Left lung (tissue), 10 donors: ENCODE results near the gene BCL11A. TPM values are rescaled to one million over a fixed set of nuclear protein-coding genes. Genes with fewer than 3 reads are reported as not detected.

Experiments used
- ATAC-seq: fragments of 200-7000 bp; cut with Tn5 transposase; one replicate; pipeline ENCODE4 v1.9.1; 2020; ENCODE audit warnings: moderate library complexity
- DNase-seq, 4 donors: peaks; one replicate each; pipeline ENCODE4 v3.0.0-alpha.2; 2013 to 2020
- H3K27ac ChIP-seq, 2 donors: fragments of 200-600 bp; sonication (generic) in 1 of 2; one replicate each; pipeline versions ENCODE4 v1.5.0 to v1.8.0; 2020 to 2021
- H3K27me3 ChIP-seq, 2 donors: fragments of 200-600 bp; sonication (generic) in 1 of 2; one replicate each; pipeline versions ENCODE4 v1.5.0 to v1.8.0; 2020 to 2021
- H3K36me3 ChIP-seq, 2 donors: fragments of 200-600 bp; sonication (generic) in 1 of 2; one replicate each; pipeline versions ENCODE4 v1.5.0 to v1.8.0; 2020 to 2021
- H3K4me1 ChIP-seq, 2 donors: fragments of 200-600 bp; one replicate each; pipeline ENCODE4 v1.8.0; 2021
- H3K4me3 ChIP-seq, 2 donors: fragments of 200-600 bp; sonication (generic) in 1 of 2; one replicate each; pipeline versions ENCODE4 v1.5.0 to v1.8.0; 2020 to 2021; ENCODE audit warnings: mild to moderate bottlenecking in 1 of 2
- H3K9me3 ChIP-seq, 2 donors: fragments of 200-600 bp; sonication (generic) in 1 of 2; one replicate each; pipeline versions ENCODE4 v1.5.0 to v1.8.0; 2020 to 2021
- CTCF ChIP-seq, 2 donors: fragments of 200-600 bp; sonication (generic) in 1 of 2; IDR thresholded peaks; one replicate each; pipeline versions ENCODE4 v1.5.0 to v1.8.0; 2021; ENCODE audit warnings: antibody characterized with exemption in 2 of 2
- intact Hi-C, 2 donors: fragments of 100-400 bp; cut with DNase I; formaldehyde crosslinking; loops; one replicate each; pipeline versions ENCODE4 v1.11.2 to v1.14.2; 2022
- polyA plus RNA-seq, 6 donors: library from polyadenylated mRNA; unstranded; fragments of 120-200 nt; gene quantifications; one replicate each; pipeline ENCODE4 v1.2.1, GENCODE V29; 2013; ENCODE audit not compliant: insufficient read length in 6 of 6
- total RNA-seq, 2 donors: library from RNA; stranded (reverse); fragmentation: NEBNext Ultra II Directional; extraction: Animal tissue kit (Norgen Biotek cat#: 25700); gene quantifications; one replicate each; pipeline ENCODE4 v1.2.1, GENCODE V29; 2021
- donor health status: DM: no; HTN: yes; CAD: no.
- donor health status: DM: no; HTN: no; CAD: no.

Gene BCL11A
- total and polyA plus RNA-seq, 8 donors = 4.0 to 33.5 (median 24.9) TPM

DNA sequence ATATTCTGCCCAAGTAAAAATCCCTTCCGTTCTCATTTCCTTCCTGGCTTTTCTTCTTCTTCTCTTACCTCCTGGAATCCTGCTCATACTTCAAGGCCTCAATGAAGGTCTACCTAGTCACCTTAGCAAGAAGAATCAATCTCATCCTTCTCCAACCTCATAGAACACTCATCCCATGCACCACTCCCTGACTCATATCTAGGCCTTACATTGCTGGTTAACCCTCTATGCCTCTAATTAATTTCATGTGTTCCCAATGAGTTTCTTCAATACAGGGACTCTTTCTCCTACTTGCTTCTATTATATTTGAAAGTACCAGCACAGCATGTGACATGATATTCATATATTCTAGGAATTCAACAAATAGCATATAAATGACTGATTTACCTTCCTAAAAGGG, 63.0 kb downstream of the BCL11A start:
- ATAC-seq = no peak
- no peaks in the 10 kb centered on the region for H3K9me3 ChIP-seq
- intact Hi-C loops = no loop called here
- H3K4me1 ChIP-seq = peaks cover 0 to 13% of the 10 kb centered on the region in 2 donors
- no peaks in the 10 kb centered on the region for H3K27me3 ChIP-seq
- H3K4me3 ChIP-seq = no peak overlapping the region
- H3K27ac ChIP-seq = no peak overlapping the region
- DNase-seq = no peak
- H3K36me3 ChIP-seq = no peaks in the 10 kb centered on the region
- TF ChIP-seq CTCF (IDR thresholded peaks at IDR 0.05) = no peak

GRCh38 chr2:60489289-60489688, 64.2 kb downstream of the BCL11A start:
- no peak for TF ChIP-seq CTCF (IDR thresholded peaks at IDR 0.05)
- intact Hi-C loops = no loop called here

DNA sequence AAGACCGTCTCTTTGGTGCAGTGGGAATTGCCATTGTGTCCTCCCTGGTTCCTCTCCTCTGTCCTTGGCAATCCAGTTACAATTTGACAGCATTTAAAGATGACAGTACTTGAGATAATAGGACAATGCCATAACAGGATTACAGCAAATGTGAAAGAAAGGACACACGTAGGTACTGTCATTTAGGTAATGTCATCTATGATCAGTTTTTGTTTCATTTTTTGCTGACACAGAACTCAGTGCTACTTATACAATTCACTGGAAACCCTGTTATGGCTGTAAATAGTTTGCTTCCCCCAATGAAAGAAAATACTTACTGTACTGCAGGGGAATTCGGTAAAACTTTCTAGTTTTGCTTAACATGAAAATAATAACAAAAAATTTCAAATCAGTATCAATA, 65.2 kb downstream of the BCL11A start:
- Histone ChIP-seq H3K27ac (no peak overlapping the region), H3K36me3 (no peaks in the 10 kb centered on the region), H3K4me3 (no peak overlapping the region), H3K27me3 (no peaks in the 10 kb centered on the region), H3K4me1 (peaks cover 0 to 33% of the 10 kb centered on the region in 2 donors), H3K9me3 (no peaks in the 10 kb centered on the region)
- ATAC-seq = no peak
- intact Hi-C loops = no loop called here
- no peak for TF ChIP-seq CTCF (IDR thresholded peaks at IDR 0.05)
- no peak for DNase-seq

More at GRCh38 chr2:60489289-60489688, 64.2 kb downstream of the BCL11A start:
- Histone ChIP-seq H3K4me1 (peaks cover 0 to 24% of the 10 kb centered on the region in 2 donors), H3K9me3 (no peaks in the 10 kb centered on the region), H3K27ac (no peak overlapping the region), H3K27me3 (no peaks in the 10 kb centered on the region), H3K36me3 (no peaks in the 10 kb centered on the region), H3K4me3 (no peak overlapping the region)
- ATAC-seq (no peak), DNase-seq (no peak)

DNA sequence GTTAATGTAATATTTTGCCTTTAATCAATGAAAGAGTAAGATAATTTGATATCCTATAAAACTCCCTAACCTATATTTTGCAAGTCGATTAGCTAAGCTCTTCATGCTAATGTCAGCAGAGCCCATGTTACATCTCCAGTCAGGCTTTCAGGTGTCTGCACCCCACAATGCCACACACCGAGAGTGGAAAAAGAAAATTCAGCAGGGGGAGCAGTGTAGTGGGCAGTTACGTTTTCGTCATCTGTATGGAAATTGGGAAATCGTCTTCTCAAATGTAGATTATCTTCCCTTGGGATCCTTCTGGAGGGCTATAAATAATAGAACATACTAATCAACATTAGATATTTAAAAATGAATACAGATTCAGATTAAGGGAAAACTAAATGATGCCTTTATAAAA, 66.3 kb downstream of the BCL11A start:
- Histone ChIP-seq H3K27ac (no peak overlapping the region), H3K4me3 (no peak overlapping the region), H3K9me3 (no peaks in the 10 kb centered on the region), H3K27me3 (no peaks in the 10 kb centered on the region), H3K4me1 (peaks cover 5 to 44% of the 10 kb centered on the region in 2 donors), H3K36me3 (no peaks in the 10 kb centered on the region)
- DNase-seq = no peak
- no peak for TF ChIP-seq CTCF (IDR thresholded peaks at IDR 0.05)
- intact Hi-C loops = no loop called here
- ATAC-seq = no peak

DNA sequence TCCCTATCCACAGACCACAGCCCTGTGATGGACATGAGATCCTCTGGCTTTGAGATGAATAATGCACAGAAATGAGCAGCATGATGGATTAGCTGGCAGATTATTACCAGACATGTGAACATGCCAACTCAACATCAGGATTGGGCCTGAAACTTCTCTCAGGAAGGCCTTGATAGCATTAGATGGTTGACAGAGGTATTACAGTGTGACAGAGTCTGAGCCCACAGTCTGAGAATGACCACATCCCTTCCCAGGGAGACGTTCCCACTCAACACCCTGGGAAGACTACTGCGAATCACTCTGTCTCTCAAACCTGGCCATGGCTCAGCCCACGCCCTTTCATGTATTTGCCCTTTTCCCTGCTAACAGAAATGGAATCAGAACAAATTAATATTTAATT, 66.9 kb downstream of the BCL11A start:
- Histone ChIP-seq H3K9me3 (no peaks in the 10 kb centered on the region), H3K27me3 (no peaks in the 10 kb centered on the region), H3K4me1 (peaks cover 5 to 50% of the 10 kb centered on the region in 2 donors), H3K36me3 (no peaks in the 10 kb centered on the region), H3K27ac (no peak overlapping the region), H3K4me3 (no peak overlapping the region)
- intact Hi-C loops = no loop called here
- no peak for DNase-seq
- no peak for TF ChIP-seq CTCF (IDR thresholded peaks at IDR 0.05)
- ATAC-seq = no peak
